NCI-H69 (cell line): Measurements from ENCODE around the gene HMOX1.
A peak's percentile ranks its signal among the peaks of the same experiment; 100 is the strongest.

Experiments used
- DNase-seq: peaks from one replicate; lab custom pipeline; 2025; lab: John Stamatoyannopoulos, UW

HMOX1 gene

GRCh38 chr22:35406443-35406842, 25.5 kb downstream of the HMOX1 start:
- DNase-seq, result no peak

DNA sequence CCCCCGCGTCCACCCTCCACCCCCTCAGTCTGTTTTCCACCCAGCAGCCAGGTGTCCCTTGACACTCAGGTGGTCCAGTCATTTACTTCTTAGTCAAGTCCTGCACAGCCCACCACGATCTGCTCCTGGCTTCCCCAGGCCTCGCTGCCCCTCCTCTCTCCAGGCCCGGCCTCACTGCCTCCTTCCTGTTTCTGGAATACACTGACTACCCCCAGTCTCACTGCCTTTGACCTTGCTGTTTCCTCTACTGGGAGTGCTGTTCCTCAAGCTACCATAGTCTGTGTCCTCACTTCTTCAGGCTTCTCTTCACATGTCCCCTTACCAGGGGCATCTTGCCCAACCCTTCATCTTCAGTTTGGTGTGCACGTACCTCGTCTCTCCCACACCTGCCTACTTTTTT, 26.5 kb downstream of the HMOX1 start:
- DNase-seq, result no peak

DNA sequence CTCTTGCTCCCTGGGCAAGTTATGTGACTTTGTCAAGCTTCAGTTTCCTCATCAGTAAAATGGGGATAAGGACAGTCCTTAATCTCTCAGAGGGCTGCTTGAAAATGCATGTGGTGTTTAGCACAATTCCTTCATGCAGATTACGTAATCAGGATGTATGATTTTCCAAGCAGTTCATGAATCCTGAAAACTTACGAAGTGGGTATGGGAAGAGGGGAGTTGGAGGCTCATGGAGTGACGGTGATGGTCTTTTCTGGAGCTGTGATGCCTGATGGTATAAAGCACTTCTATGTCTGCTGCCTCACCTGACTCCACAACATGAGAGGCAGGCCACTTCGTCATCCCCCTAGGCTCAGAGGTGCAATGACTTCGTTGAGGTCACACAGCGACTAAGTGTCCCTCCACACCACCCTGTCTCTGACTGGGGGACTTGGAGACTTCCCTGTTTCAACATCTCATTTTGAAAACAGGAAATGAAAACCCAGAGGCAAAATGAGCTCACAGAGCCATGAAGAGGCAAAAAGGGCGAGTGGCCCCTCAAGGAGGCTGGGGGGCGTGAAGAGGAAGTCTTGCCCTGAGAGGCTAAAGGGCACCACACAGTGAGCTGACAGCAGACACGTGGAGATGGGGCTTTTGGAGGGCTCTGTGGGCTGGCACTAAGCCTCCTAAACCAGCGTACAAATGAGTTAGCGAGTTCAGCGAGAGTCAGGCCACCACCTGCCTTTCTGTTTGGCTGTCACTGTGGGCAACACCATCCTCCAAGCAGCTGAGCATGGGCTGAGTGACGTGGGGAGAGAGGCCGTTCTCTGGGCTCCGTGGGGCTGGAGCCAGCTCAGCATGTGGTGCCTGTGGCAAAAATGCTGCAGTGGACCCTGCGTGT, 29.1 kb downstream of the HMOX1 start:
- DNase-seq, result no peak

- no peak for DNase-seq
Observed at GRCh38 chr22:35410663-35411034, 29.8 kb downstream of the HMOX1 start.

DNA sequence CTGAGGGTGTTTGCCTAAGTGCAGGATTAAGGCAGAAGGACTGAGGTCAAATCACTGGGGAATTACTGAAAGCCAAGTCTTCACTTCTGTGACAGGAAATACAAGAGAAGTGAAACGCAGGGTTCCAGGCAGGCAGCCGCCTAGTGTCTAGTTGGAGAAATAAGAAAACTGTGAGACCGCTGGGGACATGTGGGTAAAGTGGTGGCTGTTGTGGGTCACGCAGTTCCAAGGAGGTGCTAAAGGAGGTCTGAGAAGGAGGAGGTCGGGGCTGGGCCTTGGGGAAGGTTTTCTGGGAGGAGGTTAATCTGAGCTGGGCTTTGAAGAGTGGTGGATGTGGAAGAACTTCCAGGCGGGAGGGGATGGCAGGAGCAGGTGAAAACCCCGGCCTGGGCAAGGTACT, 30.2 kb downstream of the HMOX1 start:
- no peak for DNase-seq

- no peak for DNase-seq
Observed at GRCh38 chr22:35413624-35414023, 32.7 kb downstream of the HMOX1 start.

GRCh38 chr22:35417606-35418005, 36.7 kb downstream of the HMOX1 start:
- DNase-seq, result no peak

DNA sequence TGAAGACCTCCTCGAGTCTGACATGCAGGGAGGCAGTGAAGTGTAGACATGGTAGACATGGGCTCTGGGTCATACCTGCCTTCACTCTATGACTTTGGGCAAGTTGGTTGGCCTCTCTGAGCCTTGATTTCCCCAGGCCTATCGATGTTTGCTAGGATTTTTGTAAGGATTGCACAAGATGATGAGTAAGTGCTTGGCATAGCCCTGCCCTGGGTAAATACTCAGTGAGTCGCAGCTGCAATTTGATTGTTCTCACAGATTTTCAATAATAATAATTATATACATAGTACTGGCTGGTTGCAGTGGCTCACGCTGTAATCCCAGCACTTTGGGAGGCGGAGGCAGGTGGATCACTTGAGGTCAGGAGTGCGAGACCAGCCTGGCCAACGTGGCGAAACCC, 37.2 kb downstream of the HMOX1 start:
- no peak for DNase-seq

GRCh38 chr22:35418731-35419130, 37.8 kb downstream of the HMOX1 start:
- DNase-seq, result no peak

GRCh38 chr22:35419756-35420155, 38.9 kb downstream of the HMOX1 start:
- no peak for DNase-seq

GRCh38 chr22:35421121-35421520, 40.2 kb downstream of the HMOX1 start:
- no peak for DNase-seq

- DNase-seq, result no peak
Observed at GRCh38 chr22:35422145-35422544, 41.2 kb downstream of the HMOX1 start.

DNA sequence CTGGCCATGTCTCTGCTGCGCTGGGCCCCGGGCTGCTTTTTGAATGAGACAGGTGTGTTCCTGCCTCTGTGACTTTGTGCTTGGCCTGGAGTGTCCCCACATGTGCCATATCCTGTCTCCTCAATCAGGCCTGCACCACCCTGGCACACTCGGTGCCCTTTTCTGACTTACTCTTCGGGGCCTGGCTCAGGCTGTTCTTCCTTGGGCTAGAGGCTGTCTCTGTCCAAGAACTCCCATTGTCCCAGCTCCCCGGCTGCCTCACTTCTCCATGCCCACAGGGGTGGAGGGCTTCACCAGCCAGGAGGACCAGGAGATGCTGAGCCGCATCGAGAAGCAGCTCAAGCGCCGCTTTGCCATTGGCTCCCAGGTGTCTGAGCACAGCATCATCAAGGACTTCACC, 42.0 kb downstream of the HMOX1 start:
- DNase-seq, result no peak

GRCh38 chr22:35424081-35424480, 43.2 kb downstream of the HMOX1 start:
- no peak for DNase-seq

GRCh38 chr22:35424761-35425160, 43.9 kb downstream of the HMOX1 start:
- DNase-seq, result no peak

DNA sequence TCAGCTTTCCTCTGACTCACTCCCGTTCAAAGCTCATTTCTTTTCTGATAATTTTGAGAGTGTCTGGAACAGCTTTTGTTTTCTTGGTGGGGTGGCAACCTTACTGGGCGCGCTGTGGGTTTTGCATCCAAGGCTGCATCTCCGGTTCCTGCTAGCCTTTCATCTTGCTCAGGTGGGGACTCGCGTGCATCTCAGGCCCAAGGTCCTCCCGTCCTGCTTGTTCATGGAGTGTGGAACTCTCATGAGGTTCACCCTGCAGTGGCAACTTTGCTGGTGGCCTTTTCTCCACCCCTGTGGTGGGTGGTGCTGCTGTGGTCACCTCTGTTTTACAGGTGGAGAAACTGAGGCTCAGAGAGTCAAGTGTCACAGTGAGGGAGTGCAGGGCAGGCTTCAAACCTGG, 44.6 kb downstream of the HMOX1 start:
- DNase-seq, result no peak

GRCh38 chr22:35425971-35426800, 45.3 kb downstream of the HMOX1 start:
- peak; percentile 55 for DNase-seq

DNA sequence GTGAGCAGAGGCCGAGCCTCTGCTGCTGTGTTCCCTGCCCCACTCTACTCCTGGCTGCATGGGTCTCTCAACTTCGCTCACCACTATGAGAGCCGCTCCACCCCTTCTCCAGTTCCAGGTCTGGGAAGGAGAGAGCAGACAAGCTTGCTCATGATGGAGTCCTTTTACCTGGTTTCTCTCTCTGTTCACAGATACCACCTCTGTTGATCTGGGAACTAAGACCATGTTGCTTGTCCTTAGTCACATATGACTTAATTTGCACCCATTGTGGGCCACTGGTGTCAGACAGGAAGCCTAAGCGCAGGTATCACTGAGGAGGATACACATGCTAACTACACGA, 45.9 kb downstream of the HMOX1 start:
- DNase-seq, result no peak

DNA sequence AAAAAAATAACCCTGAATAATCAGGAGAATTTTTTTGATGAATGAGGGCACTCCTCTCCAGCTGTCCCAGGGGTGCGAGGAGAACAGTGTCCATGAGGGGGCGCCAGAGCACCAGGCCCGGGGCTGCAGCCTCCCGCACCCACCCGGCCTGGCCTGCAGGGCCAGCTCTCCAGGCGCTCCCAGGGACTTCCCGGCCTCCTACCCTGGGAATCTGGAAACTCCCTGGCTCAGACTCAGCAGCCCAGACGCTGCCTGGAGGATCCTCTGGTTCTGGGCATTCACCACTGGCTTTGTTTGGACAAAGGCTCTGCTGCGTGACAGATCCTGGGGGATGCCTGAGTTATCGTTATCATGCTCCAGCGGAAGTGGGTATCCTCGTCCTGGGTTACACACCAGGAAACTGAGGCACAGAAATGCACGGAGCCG, 50.0 kb downstream of the HMOX1 start:
- peak; percentile 85 for DNase-seq

DNA sequence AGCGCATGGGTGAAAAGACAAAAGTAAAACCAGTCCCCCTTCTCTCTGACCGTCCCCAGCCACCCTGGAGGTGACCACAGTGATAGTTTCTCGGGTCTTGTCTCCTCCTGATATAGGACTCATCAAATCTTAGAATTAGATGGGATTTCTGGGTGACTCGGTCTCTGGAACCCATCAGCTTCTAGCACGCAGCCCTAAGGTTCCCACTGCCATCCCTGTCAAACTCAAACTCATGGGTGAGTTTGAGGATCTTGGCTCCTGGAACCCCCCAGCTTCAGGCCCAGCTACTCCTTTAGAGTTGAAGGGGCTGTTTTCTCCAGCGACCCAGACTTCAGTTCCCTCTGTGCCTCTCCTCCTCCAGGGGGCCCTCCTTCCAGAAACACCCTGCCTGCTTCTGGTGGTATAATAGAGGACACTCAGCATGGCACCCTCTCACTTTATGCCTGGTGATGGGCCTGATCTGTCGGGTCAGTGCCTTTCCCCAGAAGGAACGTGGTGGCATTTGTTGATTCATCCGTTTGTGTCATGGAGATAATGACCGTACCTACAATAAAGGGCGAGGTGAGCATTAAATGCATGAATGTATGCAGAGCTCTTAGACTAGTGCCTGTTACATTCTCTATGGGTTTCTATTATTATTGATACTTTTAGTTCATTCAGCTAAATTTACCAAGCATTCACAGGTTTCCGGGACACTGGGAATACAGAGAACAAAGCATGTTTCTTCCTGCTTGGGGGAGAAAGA, 50.8 kb downstream of the HMOX1 start:
- DNase-seq, result no peak

DNA sequence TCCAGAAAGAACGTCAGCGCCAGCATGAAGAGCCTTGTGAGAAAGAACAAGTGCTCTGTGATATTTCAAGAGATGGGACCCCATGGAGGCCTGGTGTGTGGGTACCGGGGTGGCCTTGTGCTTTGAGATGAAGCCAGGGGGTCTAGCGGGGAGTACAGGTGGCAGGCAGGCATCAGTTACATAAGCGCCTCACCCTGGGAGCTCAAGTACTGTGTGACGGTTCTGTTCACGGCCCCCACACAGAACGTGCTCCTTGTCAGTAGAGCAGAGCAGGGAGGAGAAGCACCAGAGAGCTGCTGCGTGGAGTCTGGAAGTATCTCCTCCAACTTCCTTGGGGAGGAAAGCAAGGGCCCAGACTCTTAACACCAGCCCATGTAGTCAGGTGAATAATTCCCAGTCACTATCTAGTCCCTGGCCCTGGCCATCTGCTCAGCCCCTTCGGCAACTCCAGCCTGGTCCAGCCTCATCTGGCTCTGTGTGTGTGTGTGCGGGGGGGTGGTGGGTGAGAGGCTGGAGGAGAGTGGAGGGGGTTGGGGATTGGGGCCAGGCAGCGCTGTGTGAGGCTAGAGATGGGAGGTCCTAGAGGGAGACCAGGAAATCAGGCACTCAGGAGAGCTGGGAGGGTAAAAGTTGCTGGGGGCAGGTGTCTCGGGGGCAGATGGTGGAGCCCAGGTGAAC, 51.5 kb downstream of the HMOX1 start:
- DNase-seq, result no peak

DNA sequence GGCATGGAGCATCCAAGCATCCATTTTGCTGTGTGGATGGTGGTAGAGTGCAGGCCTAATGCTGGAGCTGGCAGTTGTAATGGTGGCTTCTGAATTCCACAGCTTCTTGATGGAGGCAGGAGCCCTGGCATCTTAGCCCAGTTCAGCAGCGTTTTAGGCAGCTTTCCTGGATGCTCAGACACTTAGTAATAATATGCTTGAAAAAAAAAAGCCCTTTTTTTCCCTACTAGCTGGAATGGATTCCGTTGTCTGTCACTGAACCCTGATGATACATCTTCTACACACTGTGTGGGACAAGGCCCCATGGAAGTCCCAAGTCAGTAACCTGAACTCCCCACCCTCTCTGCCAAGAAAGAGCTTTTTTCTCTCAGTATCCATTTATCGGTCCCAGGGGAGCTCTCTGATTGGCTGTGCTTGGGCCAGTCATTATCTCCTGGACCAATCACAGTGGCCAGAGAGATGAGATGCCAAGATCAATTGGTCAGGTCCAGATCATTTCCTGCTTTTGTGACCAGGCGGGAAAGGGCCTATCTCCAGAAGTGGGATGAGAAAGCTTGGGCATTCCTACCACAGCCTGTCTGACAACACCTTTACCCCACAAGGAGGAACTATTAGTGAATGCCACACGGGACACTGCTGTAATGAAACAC, 53.3 kb downstream of the HMOX1 start:
- DNase-seq, result no peak
